Measurements from ENCODE around the gene PCDHGA11.
A peak's percentile ranks its signal among the peaks of the same experiment; 100 is the strongest.
"Not testable (repeated sequence)": the region's sequence is repeated elsewhere in the genome, so short reads cannot be mapped to it uniquely, and the experiment has no call there.

The PCDHGA11 gene

GRCh38 chr5:141420855-141421488 lies at the start of gene PCDHGA11:
PCDHGA11 (plus strand) TSS chr5:141421051; CDS start chr5:141421228, 177 bp downstream.
- Histone ChIP-seq H3K36me3 (ENCODE audit: control insufficient read depth, insufficient read depth, low read length) (no peaks in the 10 kb centered on the region), H3K4me3 (replicated peaks; ENCODE audit: low read depth, low read length) (peak within 1 kb of the TSS; percentile 66), H3K27me3 (replicated peaks; ENCODE audit: control insufficient read depth, insufficient read depth, low read length) (no peaks in the 10 kb centered on the region)
- no peak for DNase-seq (ENCODE audit: extremely low read depth, insufficient read length)
- TF ChIP-seq CTCF (IDR thresholded peaks at IDR 0.05; ENCODE audit: insufficient read depth, low read length, poor library complexity, severe bottlenecking), result peak; percentile 79

GRCh38 chr5:141371572-141372475 lies 49.0 kb upstream of the PCDHGA11 start:
- no peaks in the 10 kb centered on the region for H3K27me3 ChIP-seq (replicated peaks; ENCODE audit: control insufficient read depth, insufficient read depth, low read length)
- TF ChIP-seq CTCF (IDR thresholded peaks at IDR 0.05; ENCODE audit: insufficient read depth, low read length, poor library complexity, severe bottlenecking), result no peak
- DNase-seq (ENCODE audit: extremely low read depth, insufficient read length), result no peak
- H3K36me3 ChIP-seq (ENCODE audit: control insufficient read depth, insufficient read depth, low read length), result no peaks in the 10 kb centered on the region
- no peak overlapping the region for H3K4me3 ChIP-seq (replicated peaks; ENCODE audit: low read depth, low read length)

GRCh38 chr5:141373673-141374317 lies 47.1 kb upstream of the PCDHGA11 start, which contains the start of gene PCDHGA6:
PCDHGA6 (plus strand) TSS chr5:141373891; CDS start chr5:141374084, 193 bp downstream.
- H3K4me3 ChIP-seq (replicated peaks; ENCODE audit: low read depth, low read length), result no peak within 1 kb of the TSS
- DNase-seq (ENCODE audit: extremely low read depth, insufficient read length), result no peak
- no peaks in the 10 kb centered on the region for H3K36me3 ChIP-seq (ENCODE audit: control insufficient read depth, insufficient read depth, low read length)
- H3K27me3 ChIP-seq (replicated peaks; ENCODE audit: control insufficient read depth, insufficient read depth, low read length), result no peaks in the 10 kb centered on the region
- TF ChIP-seq CTCF (IDR thresholded peaks at IDR 0.05; ENCODE audit: insufficient read depth, low read length, poor library complexity, severe bottlenecking), result no peak

- no peak for DNase-seq (ENCODE audit: extremely low read depth, insufficient read length)
- Histone ChIP-seq H3K27me3 (replicated peaks; ENCODE audit: control insufficient read depth, insufficient read depth, low read length) (no peaks in the 10 kb centered on the region), H3K36me3 (ENCODE audit: control insufficient read depth, insufficient read depth, low read length) (no peaks in the 10 kb centered on the region), H3K4me3 (replicated peaks; ENCODE audit: low read depth, low read length) (no peak overlapping the region)
- TF ChIP-seq CTCF (IDR thresholded peaks at IDR 0.05; ENCODE audit: insufficient read depth, low read length, poor library complexity, severe bottlenecking), result no peak
Observed at GRCh38 chr5:141374627-141375026, 46.2 kb upstream of the PCDHGA11 start.

- not testable (repeated sequence) for DNase-seq (ENCODE audit: extremely low read depth, insufficient read length); H3K27me3 ChIP-seq (replicated peaks; ENCODE audit: control insufficient read depth, insufficient read depth, low read length); H3K4me3 ChIP-seq (replicated peaks; ENCODE audit: low read depth, low read length); H3K36me3 ChIP-seq (ENCODE audit: control insufficient read depth, insufficient read depth, low read length)
Observed at GRCh38 chr5:141375444-141376155, 45.3 kb upstream of the PCDHGA11 start.
